IgD-negative memory B cell (primary cell): ENCODE measurements around the gene POLR3A. TPM values are rescaled to one million over a fixed set of nuclear protein-coding genes. Genes with fewer than 3 reads are reported as not detected.

Source experiments
- H3K27ac Mint-ChIP-seq, 3 donors: one replicate each; pipeline ENCODE4 v1.8.0; 2020 to 2022; ENCODE audit warnings: mild to moderate bottlenecking in 3 of 3, mixed read lengths in 3 of 3, moderate library complexity in 1 of 3
- H3K27me3 Mint-ChIP-seq: one replicate; pipeline ENCODE4 v1.8.0; 2021; ENCODE audit warnings: mixed read lengths
- H3K36me3 Mint-ChIP-seq: one replicate; pipeline ENCODE4 v1.8.0; 2020; ENCODE audit warnings: mild to moderate bottlenecking, mixed read lengths
- H3K4me1 Mint-ChIP-seq, 3 donors: one replicate each; pipeline ENCODE4 v1.8.0; 2020 to 2022; ENCODE audit warnings: mixed read lengths in 3 of 3, mild to moderate bottlenecking in 1 of 3
- H3K4me3 Mint-ChIP-seq, 4 donors: one replicate each; pipeline ENCODE4 v1.8.0; 2020 to 2022; ENCODE audit warnings: mild to moderate bottlenecking in 4 of 4, mixed read lengths in 4 of 4, moderate library complexity in 3 of 4
- H3K9me3 Mint-ChIP-seq, 3 donors: one replicate each; pipeline ENCODE4 v1.8.0; 2020 to 2021; ENCODE audit warnings: mixed read lengths in 3 of 3, mild to moderate bottlenecking in 1 of 3
- polyA plus RNA-seq: library from polyadenylated mRNA; unstranded; fragments of 300-500 nt; fragmentation: Illumina TruSeq; gene quantifications from one replicate; pipeline ENCODE4 v1.2.3, GENCODE V29; 2021

Gene POLR3A
- polyA plus RNA-seq, 1 donor from 2014 or later: 6.5 TPM

DNA sequence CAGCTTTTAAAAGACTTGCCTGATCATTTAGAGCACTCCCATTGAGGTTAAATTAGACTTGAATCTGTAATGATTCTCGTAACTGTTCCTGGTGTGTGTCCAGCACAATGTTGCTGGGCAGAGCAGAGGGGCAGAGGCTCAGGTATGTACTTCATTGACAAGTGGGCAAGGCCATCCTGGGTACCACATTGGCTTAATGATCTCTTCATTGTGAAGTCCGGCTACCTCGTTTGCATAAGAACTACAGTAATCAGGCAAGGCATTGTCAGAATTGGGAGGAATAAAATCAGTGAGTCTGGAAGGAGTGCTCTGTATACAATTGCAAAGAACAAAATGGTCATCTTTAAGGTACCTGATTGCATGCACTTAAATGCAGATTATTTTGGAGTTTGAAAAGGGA, 10.4 kb upstream of the POLR3A start:
- peak overlapping the region in 1 of 4 donors; percentile 18 for H3K4me3 Mint-ChIP-seq
- peak overlapping the region in 1 of 3 donors; percentile 63 for H3K27ac Mint-ChIP-seq
- H3K36me3 Mint-ChIP-seq: peaks cover 5% of the 10 kb centered on the region
- H3K9me3 Mint-ChIP-seq: no peaks in the 10 kb centered on the region
- H3K4me1 Mint-ChIP-seq: peaks cover 34 to 62% (median 50%) of the 10 kb centered on the region in 3 donors
- no peaks in the 10 kb centered on the region for H3K27me3 Mint-ChIP-seq

DNA sequence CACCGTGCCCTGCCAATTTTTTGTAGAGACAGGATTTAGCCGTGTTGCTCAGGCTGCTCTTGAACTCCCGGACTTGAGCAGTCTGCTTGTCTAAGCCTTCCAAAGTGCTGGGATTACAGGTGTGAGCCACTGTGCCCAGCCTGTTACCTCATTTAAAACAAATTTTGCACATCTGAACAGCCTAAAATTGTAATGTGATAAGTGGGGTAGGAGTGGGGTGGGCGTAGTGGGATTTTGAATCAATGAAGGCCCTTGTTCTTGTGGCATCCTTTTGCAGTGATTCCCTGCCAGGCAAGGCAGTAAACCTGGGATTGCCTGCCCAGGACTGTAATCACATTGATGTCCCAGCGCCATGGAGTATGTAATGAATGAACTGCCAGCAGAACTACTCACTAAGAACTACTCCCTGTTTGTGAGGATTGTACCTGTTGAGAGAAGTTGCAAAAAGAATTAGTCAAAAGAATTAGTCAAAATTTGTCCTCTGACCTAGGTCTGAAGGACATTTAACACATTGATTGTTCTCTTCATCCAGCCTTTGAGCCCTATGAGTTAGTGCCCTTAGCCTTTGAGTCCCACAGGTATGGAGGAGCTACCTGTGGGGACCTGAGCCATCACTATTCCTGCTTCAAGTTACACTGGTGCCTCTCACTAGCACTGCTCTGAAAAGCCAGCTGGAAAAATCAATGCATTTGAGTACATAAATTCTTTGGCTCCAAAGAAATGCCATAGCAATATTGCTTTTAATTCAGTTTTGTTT, 9.7 kb upstream of the POLR3A start:
- Mint-ChIP-seq H3K9me3 (no peaks in the 10 kb centered on the region), H3K27me3 (no peaks in the 10 kb centered on the region), H3K4me1 (peaks cover 34 to 59% (median 47%) of the 10 kb centered on the region in 3 donors), H3K27ac (peak overlapping the region in 1 of 3 donors; percentile 23), H3K4me3 (peak overlapping the region in 1 of 4 donors; percentile 21), H3K36me3 (peaks cover 5% of the 10 kb centered on the region)

DNA sequence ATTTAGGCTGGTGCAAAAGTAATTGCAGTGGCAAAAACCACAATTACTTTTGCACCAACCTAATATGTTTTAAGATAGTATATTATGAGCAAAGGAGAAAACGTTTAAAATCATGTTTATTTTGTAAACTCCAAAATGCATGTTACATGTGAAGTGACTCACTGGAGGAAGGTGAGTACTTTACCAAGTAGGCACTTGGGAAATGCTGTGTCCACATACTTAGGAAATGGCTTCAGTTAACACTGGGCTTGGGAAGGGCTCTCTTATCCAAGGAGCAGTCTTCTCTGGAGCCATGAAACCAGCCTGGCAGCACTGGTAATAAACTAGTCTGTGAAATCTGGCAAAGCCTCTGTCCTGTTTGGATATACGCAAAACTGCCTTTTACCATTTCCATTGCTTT, 8.8 kb upstream of the POLR3A start:
- H3K27me3 Mint-ChIP-seq: no peaks in the 10 kb centered on the region
- peak overlapping the region in 1 of 4 donors; percentile 19 for H3K4me3 Mint-ChIP-seq
- H3K4me1 Mint-ChIP-seq: peaks cover 34 to 56% (median 51%) of the 10 kb centered on the region in 3 donors
- no peaks in the 10 kb centered on the region for H3K9me3 Mint-ChIP-seq
- H3K27ac Mint-ChIP-seq: no peak overlapping the region
- peaks cover 5% of the 10 kb centered on the region for H3K36me3 Mint-ChIP-seq

DNA sequence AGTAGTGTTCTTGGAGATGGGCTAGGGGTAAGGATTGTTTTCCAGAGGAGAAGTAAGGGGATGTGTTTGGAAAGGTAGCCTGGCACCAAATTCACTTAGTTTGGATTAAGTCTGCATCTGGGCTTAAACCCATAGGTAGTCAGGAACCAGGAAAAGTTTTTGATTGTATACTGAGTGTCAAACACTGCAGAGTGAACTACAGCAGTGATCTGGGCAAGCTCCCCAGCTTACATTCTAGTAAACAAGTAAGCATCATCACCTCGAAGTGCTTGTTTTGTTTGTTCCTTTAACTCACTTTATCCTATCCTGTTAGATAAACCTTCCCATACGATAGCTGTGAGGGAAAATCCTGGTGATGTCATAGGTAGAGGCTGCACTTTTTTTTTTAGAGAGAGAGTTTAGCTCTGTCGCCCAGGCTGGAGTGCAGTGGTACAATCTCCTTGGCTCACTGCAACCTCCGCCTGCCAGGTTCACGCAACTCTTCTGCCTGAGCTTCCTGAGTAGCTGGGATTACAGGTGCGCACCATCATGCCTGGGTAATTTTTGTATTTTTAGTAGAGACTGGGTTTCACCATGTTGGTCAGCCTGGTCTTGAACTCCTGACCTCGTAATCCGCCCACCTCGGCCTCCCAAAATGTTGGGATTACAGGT, 6.7 kb upstream of the POLR3A start:
- peaks cover 5% of the 10 kb centered on the region for H3K36me3 Mint-ChIP-seq
- peak overlapping the region; percentile 80 to 91 (median 85) for H3K27ac Mint-ChIP-seq

DNA sequence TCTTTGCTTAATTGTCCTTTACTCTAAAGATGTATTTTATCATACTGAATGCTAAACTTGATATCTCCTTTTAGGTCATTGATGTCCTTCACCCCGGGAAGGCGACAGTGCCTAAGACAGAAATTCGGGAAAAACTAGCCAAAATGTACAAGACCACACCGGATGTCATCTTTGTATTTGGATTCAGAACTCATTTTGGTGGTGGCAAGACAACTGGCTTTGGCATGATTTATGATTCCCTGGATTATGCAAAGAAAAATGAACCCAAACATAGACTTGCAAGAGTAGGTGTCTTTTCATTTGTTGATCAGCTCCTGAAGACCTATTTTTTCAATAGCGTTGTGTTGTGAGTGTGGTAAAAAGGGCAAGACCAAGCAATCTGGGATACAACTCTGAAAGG, 6.1 kb upstream of the POLR3A start:
- Mint-ChIP-seq H3K36me3 (peaks cover 2% of the 10 kb centered on the region), H3K27me3 (no peaks in the 10 kb centered on the region), H3K4me1 (peaks cover 29 to 45% (median 42%) of the 10 kb centered on the region in 3 donors), H3K4me3 (peak overlapping the region; percentile 39 to 92 (median 80)), H3K27ac (peak overlapping the region; percentile 80 to 91 (median 80)), H3K9me3 (no peaks in the 10 kb centered on the region)

More for the DNA sequence above, 6.7 kb upstream of the POLR3A start:
- Mint-ChIP-seq H3K4me1 (peaks cover 29 to 47% (median 45%) of the 10 kb centered on the region in 3 donors), H3K9me3 (no peaks in the 10 kb centered on the region), H3K27me3 (no peaks in the 10 kb centered on the region), H3K4me3 (peak overlapping the region; percentile 8 to 91 (median 54))

DNA sequence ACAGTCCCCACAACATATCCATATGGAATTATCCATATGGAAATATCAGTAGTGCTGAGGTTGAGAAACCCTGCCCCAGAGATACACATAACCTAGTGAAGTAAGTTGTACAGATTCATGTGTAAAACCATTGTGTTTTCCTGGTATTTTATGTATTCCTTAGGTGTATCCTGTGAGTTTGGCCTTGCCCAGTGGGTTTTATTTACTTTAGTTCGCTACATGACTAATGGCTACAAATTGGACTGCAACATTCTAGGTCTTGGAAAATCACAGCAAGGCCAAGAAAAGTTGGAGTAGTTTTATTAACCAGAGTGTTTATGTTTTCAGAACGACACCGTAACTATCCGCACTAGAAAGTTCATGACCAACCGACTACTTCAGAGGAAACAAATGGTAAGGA, 5.7 kb upstream of the POLR3A start:
- H3K9me3 Mint-ChIP-seq: no peaks in the 10 kb centered on the region
- H3K36me3 Mint-ChIP-seq: no peaks in the 10 kb centered on the region
- H3K27me3 Mint-ChIP-seq: no peaks in the 10 kb centered on the region
- H3K4me3 Mint-ChIP-seq: peak overlapping the region in 3 of 4 donors; percentile 91 to 99 (median 92)
- H3K27ac Mint-ChIP-seq: peak overlapping the region; percentile 80 to 91 (median 80)
- peaks cover 31 to 46% (median 44%) of the 10 kb centered on the region in 3 donors for H3K4me1 Mint-ChIP-seq

DNA sequence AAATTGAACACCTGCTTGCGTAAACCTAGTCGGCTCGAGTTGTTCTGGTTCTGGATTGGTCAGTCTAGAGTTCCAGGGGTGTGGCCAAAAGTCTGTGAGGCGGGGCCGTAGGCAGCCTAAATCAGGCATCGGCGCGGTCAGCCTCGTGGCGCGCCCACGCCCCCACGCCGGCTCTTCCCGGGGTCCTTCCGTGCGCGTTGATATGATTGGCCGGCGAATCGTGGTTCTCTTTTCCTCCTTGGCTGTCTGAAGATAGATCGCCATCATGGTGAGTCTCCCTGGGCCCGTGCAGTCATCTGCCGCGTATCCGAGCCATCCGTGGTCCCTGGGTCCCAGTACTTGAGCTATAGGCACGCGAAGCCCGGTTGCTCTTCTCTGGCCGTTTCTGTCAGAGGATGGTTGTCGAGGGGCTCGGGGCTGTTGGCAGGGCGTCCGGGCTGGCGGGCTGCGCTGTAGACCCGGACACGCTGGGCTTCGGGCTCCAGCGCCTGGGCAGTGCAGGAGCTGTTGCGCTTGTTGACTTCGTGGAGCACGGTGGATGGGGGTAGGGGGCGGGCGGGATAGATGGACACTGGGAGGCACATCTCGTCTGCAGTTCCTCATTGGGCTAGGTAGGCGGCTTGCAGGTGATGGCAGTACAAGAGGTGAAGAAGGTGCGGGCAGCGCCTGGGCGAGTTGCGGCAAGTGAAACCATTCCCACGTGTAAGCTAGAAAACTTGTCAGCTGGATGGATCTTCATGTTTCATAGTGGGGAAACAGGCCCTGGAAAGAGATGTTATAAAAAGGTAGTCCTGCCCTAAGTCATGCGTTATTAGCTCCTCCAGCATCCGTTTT, 4.5 kb upstream of the POLR3A start, which contains the start of gene RPS24:
Gene RPS24 (plus strand): TSS at position 227 of the 834 bp plus-strand sequence. CDS start 39 bp downstream, at position 266.
- Mint-ChIP-seq H3K4me1 (peaks cover 38 to 51% (median 48%) of the 10 kb centered on the region in 3 donors), H3K4me3 (peak within 1 kb of the TSS; percentile 91 to 99 (median 92)), H3K36me3 (no peaks in the 10 kb centered on the region), H3K27ac (peak within 1 kb of the TSS; percentile 83 to 91 (median 90)), H3K27me3 (peaks cover 4% of the 10 kb centered on the region), H3K9me3 (no peaks in the 10 kb centered on the region)

DNA sequence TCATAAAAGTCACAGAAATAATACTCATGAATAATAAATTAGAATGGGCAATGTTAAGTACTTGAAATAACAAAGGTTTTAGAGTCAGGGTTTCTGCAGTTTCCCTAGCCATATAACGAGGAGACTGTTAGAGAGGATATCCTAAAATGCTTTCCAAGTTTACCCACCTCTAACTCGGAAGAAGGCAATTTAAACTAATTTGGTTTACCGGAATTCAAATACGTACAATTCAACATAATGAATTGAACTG, 4.0 kb upstream of the POLR3A start:
- H3K27me3 Mint-ChIP-seq: peaks cover 4% of the 10 kb centered on the region
- peak overlapping the region in 2 of 3 donors; percentile 90 to 91 for H3K27ac Mint-ChIP-seq
- H3K36me3 Mint-ChIP-seq: no peaks in the 10 kb centered on the region
- peak overlapping the region; percentile 91 to 99 (median 92) for H3K4me3 Mint-ChIP-seq
- H3K9me3 Mint-ChIP-seq: no peaks in the 10 kb centered on the region
- peaks cover 39 to 51% (median 48%) of the 10 kb centered on the region in 3 donors for H3K4me1 Mint-ChIP-seq

DNA sequence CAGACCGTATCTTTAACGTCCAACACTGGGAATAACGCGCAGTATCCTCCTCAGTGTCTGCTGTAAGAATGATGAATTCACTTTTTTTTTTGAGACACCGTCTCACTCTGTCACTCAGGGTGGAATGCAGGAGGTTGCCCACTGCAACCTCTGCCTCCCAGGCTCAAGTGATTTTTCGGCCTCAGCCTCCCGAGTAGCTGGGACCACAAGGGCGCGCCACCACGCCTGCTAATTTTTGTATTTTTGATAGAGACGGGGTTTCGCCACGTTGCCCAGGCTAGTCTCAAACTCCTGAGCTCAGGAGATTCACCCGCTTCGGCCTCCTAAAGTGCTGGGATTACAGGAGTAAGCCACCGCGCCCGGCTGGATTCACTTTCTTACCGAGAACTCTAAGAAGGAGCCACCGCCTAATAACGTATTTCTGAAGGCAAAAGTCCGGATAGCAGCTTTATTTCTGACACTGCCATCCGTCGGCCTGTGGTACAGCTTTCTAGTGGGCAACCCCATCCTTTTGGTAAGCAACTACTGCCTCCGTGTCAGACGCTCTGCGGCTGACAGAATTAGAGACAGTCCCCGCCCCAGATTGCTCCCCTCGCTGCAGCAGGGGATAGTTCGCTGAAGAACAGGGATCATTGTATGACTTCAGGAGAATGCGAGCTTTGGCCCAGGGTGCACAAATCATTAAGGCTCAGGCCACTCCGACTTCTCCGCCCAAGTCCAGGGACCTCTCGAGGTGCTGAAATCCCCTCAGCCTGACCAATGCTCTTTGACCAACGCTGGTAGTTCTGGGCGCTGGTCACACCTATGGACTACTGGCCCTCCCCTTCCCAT, 662 bp downstream of the POLR3A start:
- Mint-ChIP-seq H3K27ac (peak overlapping the region; percentile 94 to 98 (median 96)), H3K36me3 (peaks cover 5% of the 10 kb centered on the region), H3K4me3 (peak overlapping the region; percentile 97 to 100 (median 99)), H3K4me1 (peaks cover 21 to 29% (median 27%) of the 10 kb centered on the region in 3 donors), H3K9me3 (no peaks in the 10 kb centered on the region), H3K27me3 (peaks cover 4% of the 10 kb centered on the region)

DNA sequence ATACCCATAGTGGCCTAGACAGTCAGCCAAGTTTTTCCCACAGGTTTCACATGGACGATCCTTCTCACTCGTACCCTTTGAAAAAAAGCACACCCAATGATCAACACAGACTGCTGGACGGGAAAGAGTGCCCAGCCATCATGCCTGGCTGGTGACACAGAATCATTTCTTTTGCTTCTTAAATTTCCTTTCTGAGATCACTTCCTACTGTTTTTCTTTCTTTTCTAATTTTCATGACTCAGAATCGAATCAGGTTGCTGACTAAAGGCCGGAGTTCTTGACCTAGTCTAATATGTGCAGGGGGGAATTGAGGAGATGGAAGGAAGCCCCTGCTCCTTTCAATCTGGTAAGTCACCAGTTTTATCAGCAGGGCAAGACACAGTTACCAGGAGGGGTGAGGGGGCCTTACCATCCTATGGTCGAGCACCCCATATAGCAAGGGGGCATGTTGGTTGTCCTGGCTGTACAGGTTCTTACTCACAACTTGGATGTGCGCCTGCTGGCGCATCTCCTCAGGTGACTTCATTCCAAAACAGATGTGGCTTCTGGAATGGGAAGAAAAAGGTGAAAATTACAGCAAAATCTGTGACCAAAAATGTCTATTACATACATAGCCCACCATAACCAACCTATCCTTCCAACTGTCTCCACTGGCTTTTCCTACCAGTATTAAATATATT, 3.5 kb downstream of the POLR3A start:
- Mint-ChIP-seq H3K4me3 (peak overlapping the region in 1 of 4 donors; percentile 46), H3K36me3 (peaks cover 10% of the 10 kb centered on the region), H3K4me1 (peaks cover 17 to 29% (median 27%) of the 10 kb centered on the region in 3 donors), H3K9me3 (no peaks in the 10 kb centered on the region), H3K27ac (no peak overlapping the region), H3K27me3 (peaks cover 4% of the 10 kb centered on the region)

DNA sequence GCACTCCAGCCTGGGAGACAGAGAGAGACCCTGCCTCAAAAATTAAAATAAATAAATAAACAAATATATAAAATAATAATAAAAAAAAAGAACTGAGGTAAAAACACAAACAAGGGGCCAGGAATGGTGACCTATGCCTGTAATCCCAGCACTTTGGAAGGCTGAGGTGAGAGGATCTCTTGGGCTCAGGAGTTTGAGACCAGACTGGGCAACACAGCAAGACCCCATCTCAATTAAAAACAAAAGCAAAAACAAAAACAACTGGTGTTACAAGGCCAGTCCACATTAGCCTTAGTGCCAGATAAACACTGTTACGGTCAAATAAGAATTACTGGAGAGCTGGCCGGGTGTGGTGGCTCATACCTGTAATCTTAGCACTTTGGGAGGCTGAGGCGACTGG, 5.6 kb downstream of the POLR3A start:
- H3K9me3 Mint-ChIP-seq: no peaks in the 10 kb centered on the region
- H3K27ac Mint-ChIP-seq: no peak overlapping the region
- H3K4me1 Mint-ChIP-seq: peaks cover 6 to 17% (median 16%) of the 10 kb centered on the region in 3 donors
- H3K4me3 Mint-ChIP-seq: no peak overlapping the region
- H3K36me3 Mint-ChIP-seq: peaks cover 15% of the 10 kb centered on the region
- no peaks in the 10 kb centered on the region for H3K27me3 Mint-ChIP-seq

DNA sequence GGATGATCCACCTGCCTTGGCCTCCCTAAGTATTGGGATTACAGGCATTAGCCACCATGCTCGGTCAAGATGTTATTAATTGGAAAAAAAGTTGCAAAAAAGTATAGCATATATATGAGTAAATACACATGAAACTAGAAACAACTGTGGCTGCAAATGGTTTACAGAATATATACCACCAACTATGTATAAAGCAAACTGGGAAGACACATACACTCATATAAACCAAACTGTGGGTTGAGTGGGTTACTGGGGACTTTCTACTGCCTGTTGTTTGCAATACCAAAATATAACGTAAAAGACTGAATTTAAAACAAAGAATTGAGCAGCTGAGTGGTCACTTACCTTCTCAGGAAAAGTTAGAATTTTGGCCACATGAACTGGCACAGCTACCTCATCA, 8.1 kb downstream of the POLR3A start:
- Mint-ChIP-seq H3K4me3 (no peak overlapping the region), H3K4me1 (peaks cover 0 to under 1% (median 0%) of the 10 kb centered on the region in 3 donors), H3K27ac (no peak overlapping the region), H3K36me3 (peaks cover 20% of the 10 kb centered on the region), H3K27me3 (no peaks in the 10 kb centered on the region), H3K9me3 (no peaks in the 10 kb centered on the region)

DNA sequence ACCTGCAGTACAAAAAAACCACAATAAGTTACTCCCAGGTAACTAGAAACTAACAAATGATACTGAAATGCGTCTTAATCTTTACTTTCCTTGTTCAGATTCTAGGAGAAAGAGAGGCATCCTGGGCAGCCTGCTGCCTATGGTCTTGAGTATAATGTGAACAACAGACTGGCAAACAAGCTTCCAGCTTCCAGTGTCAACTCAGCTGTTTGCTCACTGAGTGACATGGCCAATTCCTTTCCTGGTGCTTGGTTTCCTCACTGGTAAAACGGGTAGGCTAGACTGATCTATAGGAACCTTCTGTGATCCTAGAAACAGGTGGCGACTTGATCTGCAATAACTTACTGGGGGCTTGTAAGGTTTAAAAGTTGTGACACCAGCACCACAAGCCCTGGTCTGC, 10.1 kb downstream of the POLR3A start:
- no peak overlapping the region for H3K27ac Mint-ChIP-seq
- H3K9me3 Mint-ChIP-seq: no peaks in the 10 kb centered on the region
- no peak overlapping the region for H3K4me3 Mint-ChIP-seq
- H3K27me3 Mint-ChIP-seq: no peaks in the 10 kb centered on the region
- no peaks in the 10 kb centered on the region for H3K4me1 Mint-ChIP-seq
- peaks cover 14% of the 10 kb centered on the region for H3K36me3 Mint-ChIP-seq

DNA sequence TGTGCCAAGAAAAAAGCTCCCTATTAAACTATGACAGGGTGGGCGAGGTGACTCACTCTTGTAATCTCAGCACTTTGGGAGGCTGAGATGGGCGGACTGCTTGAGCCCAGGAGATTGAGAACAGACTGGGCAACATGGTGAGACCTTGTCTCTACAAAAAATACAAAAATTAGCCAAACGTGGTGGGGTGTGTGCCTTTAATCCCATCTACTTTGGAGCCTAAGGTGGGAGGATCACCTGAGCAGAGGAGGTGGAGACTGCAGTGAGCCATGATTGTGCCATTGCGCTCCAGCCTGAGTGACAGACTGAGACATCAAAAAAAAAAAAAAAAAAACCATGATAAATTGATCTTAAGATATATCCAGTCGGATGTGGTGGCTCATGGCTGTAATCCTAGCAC, 11.5 kb downstream of the POLR3A start:
- Mint-ChIP-seq H3K27ac (peak overlapping the region in 1 of 3 donors; percentile 17), H3K36me3 (peaks cover 16% of the 10 kb centered on the region), H3K4me3 (no peak overlapping the region), H3K4me1 (no peaks in the 10 kb centered on the region), H3K27me3 (no peaks in the 10 kb centered on the region), H3K9me3 (no peaks in the 10 kb centered on the region)
